Ishikawa (cell line): ENCODE results near the gene EIF5A2.

Experiments used
- MAX ChIP-seq: IDR thresholded peaks from 2 replicates; pipeline ENCODE4 v1.6.1; 2012
- NFIC ChIP-seq: IDR thresholded peaks from 2 replicates; pipeline ENCODE4 v1.6.1; 2012
- RAD21 ChIP-seq: IDR thresholded peaks from 2 replicates; pipeline ENCODE4 v1.6.1; 2012; ENCODE audit warnings: low read depth
- REST ChIP-seq: IDR thresholded peaks from 2 replicates; pipeline ENCODE4 v1.6.1; 2012; ENCODE audit warnings: low read depth, mild to moderate bottlenecking
- TCF12 ChIP-seq: IDR thresholded peaks from 2 replicates; pipeline ENCODE4 v1.6.1; 2012; ENCODE audit warnings: low read depth
- YY1 ChIP-seq: IDR thresholded peaks from 2 replicates; pipeline ENCODE4 v1.6.1; 2012; ENCODE audit warnings: low read depth

- TF ChIP-seq YY1 (peak; percentile 92), REST (no peak), NFIC (0 out of 2 replicates have a peak, but pooled peaks have one; percentile 21), TCF12 (no peak), MAX (peak; percentile 95), RAD21 (no peak)
Observed at GRCh38 chr3:170869645-170870593, 38.5 kb downstream of the EIF5A2 start, which contains the start of gene RPL22L1.
